Right lobe of liver (tissue), 6 donors: ENCODE data around the gene NTM. TPM values are rescaled to one million over a fixed set of nuclear protein-coding genes. Genes with fewer than 3 reads are reported as not detected.
"Not testable (repeated sequence)": the region's sequence is repeated elsewhere in the genome, so short reads cannot be mapped to it uniquely, and the experiment has no call there.

Experiments used
- ATAC-seq, 4 donors: fragments of 200-7000 bp; cut with Tn5 transposase; one replicate each; pipeline ENCODE4 v1.9.1; 2020; ENCODE audit warnings: mild to moderate bottlenecking in 4 of 4, moderate library complexity in 4 of 4
- DNase-seq, 3 donors: peaks; one replicate each; pipeline ENCODE4 v3.0.0-alpha.2; 2020
- H3K27ac ChIP-seq, 3 donors: fragments of 200-600 bp; one replicate each; pipeline ENCODE4 v1.8.0; 2022
- H3K27me3 ChIP-seq, 2 donors: fragments of 200-600 bp; one replicate each; pipeline ENCODE4 v1.8.0; 2022
- H3K36me3 ChIP-seq, 4 donors: fragments of 200-600 bp; sonication (generic) in 1 of 4; one replicate each; pipeline versions ENCODE4 v1.5.1 to v1.8.0; 2017 to 2022; ENCODE audit warnings: control low read depth in 1 of 4
- H3K4me1 ChIP-seq, 4 donors: fragments of 200-600 bp; sonication (generic) in 1 of 4; one replicate each; pipeline versions ENCODE4 v1.5.1 to v1.8.0; 2017 to 2022; ENCODE audit warnings: control low read depth in 1 of 4
- H3K4me3 ChIP-seq, 3 donors: fragments of 200-600 bp; one replicate each; pipeline ENCODE4 v1.8.0; 2022
- H3K9me3 ChIP-seq, 4 donors: fragments of 200-600 bp; sonication (generic) in 1 of 4; one replicate each; pipeline versions ENCODE4 v1.5.1 to v1.8.0; 2017 to 2022; ENCODE audit warnings: control low read depth in 1 of 4
- CTCF ChIP-seq, 4 donors: fragments of 200-600 bp in 3 of 4; fragments of 450-650 bp in 1 of 4; IDR thresholded peaks; one replicate each; pipeline versions ENCODE4 v1.5.1 to v1.8.0; 2016 to 2022; ENCODE audit warnings: antibody characterized with exemption in 4 of 4, mild to moderate bottlenecking in 2 of 4
- POLR2A ChIP-seq: fragments of 450-650 bp; IDR thresholded peaks from one replicate; pipeline ENCODE4 v1.6.1; 2017; ENCODE audit warnings: antibody characterized with exemption, mild to moderate bottlenecking
- WGBS: methylation state at CpG from one replicate; pipeline ENCODE4 v1.1.6; 2018; ENCODE audit warnings: low coverage, low lambda C conversion rate; ENCODE audit not compliant: insufficient coverage; ENCODE audit errors: missing lambda C conversion rate; 5-methylcytosine and 5-hydroxymethylcytosine counted together
- intact Hi-C, 2 donors: fragments of 100-400 bp; cut with DNase I; formaldehyde crosslinking; loops; one replicate each; pipeline versions ENCODE4 v1.11.2 to v1.14.1; 2022
- small RNA-seq, 2 experiments: library from RNA; depleted of rRNA; stranded (forward); fragments of <200 nt; gene quantifications; one replicate each; pipeline ENCODE3, GENCODE V24; 2016
- total RNA-seq, 6 experiments: library from RNA; depleted of rRNA in 2 of 6; stranded (reverse); fragments of >200 nt in 2 of 6; fragmentation: NEBNext Ultra II Directional in 3 of 6; extraction: Animal tissue kit (Norgen Biotek cat#: 25700) in 3 of 6; gene quantifications; one replicate each; pipeline versions ENCODE4 v1.1.0 to v1.2.4, GENCODE V29; 2016 to 2023
- donor health status: DM: no; HTN: yes; CAD: no.
- donor health status: DM: no; HTN: no; CAD: no.
- donor health status: DM: no; HTN: no; CAD: no.
- donor health status: DM: no; HTN: yes; CAD: no.
- donor health status: DM: no; HTN: yes; CAD: no.

The NTM gene
- total RNA-seq, 6 experiments from 2014 or later = 0.35 TPM; not detected in 5

- Histone ChIP-seq H3K4me1 (no peaks in the 10 kb centered on the region), H3K4me3 (no peak overlapping the region), H3K27me3 (no peaks in the 10 kb centered on the region), H3K27ac (no peak overlapping the region), H3K9me3 (no peaks in the 10 kb centered on the region), H3K36me3 (no peaks in the 10 kb centered on the region)
- TF ChIP-seq CTCF (IDR thresholded peaks at IDR 0.05) = no peak
- TF ChIP-seq POLR2A = no peak
- 63% methylated on average over 3 of the region's 3 CpGs for WGBS
- intact Hi-C loops = no loop called here
- ATAC-seq (no peak), DNase-seq (no peak)
Measured at GRCh38 chr11:132365650-132366049, 995.2 kb downstream of the NTM start.

GRCh38 chr11:132367293-132367692 is 996.9 kb downstream of the NTM start:
- Histone ChIP-seq H3K4me3 (no peak overlapping the region), H3K9me3 (no peaks in the 10 kb centered on the region), H3K4me1 (peaks cover 0 to under 1% (median 0%) of the 10 kb centered on the region in 4 donors), H3K36me3 (no peaks in the 10 kb centered on the region), H3K27me3 (no peaks in the 10 kb centered on the region), H3K27ac (no peak overlapping the region)
- intact Hi-C loops = no loop called here
- WGBS = 65% methylated on average over 3 of the region's 3 CpGs
- ATAC-seq (no peak), DNase-seq (no peak)
- no peak for TF ChIP-seq POLR2A
- TF ChIP-seq CTCF (IDR thresholded peaks at IDR 0.05) = no peak

- ATAC-seq, H3K27me3 ChIP-seq, DNase-seq, H3K4me3 ChIP-seq, H3K36me3 ChIP-seq, H3K9me3 ChIP-seq, H3K27ac ChIP-seq, intact Hi-C loops, H3K4me1 ChIP-seq: not testable (repeated sequence)
Measured at GRCh38 chr11:132370114-132370513, 999.7 kb downstream of the NTM start.

GRCh38 chr11:132373405-132374143 is 1003.2 kb downstream of the NTM start:
- DNase-seq (no peak), ATAC-seq (peak in 3 of 4 donors; percentile 58 to 93 (median 59))
- Histone ChIP-seq H3K27me3 (no peaks in the 10 kb centered on the region), H3K27ac (no peak overlapping the region), H3K36me3 (no peaks in the 10 kb centered on the region), H3K4me1 (peaks cover 0 to 4% (median 0%) of the 10 kb centered on the region in 4 donors), H3K9me3 (no peaks in the 10 kb centered on the region), H3K4me3 (no peak overlapping the region)
- no peak for TF ChIP-seq POLR2A
- WGBS = 43% methylated on average over 2 of the region's 4 CpGs
- intact Hi-C loops = no loop called here

GRCh38 chr11:132379540-132379939 is 1009.1 kb downstream of the NTM start:
- Histone ChIP-seq H3K36me3 (no peaks in the 10 kb centered on the region), H3K27ac (no peak overlapping the region), H3K9me3 (no peaks in the 10 kb centered on the region), H3K4me1 (no peaks in the 10 kb centered on the region), H3K27me3 (no peaks in the 10 kb centered on the region), H3K4me3 (no peak overlapping the region)
- ATAC-seq = peak in 1 of 4 donors; percentile 54
- WGBS = 24% methylated on average over 2 of the region's 3 CpGs
- peak in 1 of 3 donors; percentile 52 for DNase-seq
- TF ChIP-seq CTCF (IDR thresholded peaks at IDR 0.05) = no peak
- no peak for TF ChIP-seq POLR2A
- intact Hi-C loops = no loop called here

Small RNA genes within 50 kb of the gene (small RNA-seq; reads per million reads assigned to genes)
- gene RNU6ATAC12P = 0 reads per million in 2 experiments
